GM11168 (cell line): Measurements from ENCODE around the gene ACO2.
"Not testable (repeated sequence)": the region's sequence is repeated elsewhere in the genome, so short reads cannot be mapped to it uniquely, and the experiment has no call there.

Experiments
- in situ Hi-C: fragments of 300-500 bp; cut with MboI; formaldehyde crosslinking; loops from one replicate; pipeline ENCODE4 v1.12.0; 2022; ENCODE audit warnings: low sequenced_read_pairs; ENCODE audit not compliant: unreplicated experiment

The ACO2 gene

DNA sequence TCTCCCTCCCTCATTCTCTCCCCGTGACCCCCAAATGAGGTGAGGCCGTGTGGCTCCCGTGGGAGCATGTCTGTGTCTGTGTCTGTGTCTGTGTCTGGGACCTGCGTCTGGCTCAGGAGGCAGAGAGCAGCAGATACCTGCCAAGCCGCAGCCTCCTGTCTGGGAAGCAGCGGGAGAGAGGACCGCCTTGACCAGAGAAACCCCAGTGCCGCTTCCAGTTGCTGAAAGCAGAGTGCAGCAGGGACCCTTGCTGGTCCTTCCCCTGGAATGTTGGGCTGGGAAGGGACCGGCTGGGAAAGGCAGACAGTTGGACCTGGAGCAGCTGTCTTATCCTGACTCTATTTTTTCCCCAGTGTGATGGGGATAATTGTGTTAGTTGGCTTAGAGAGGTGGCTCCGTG lies 92.4 kb downstream of the ACO2 start:
- in situ Hi-C loops = no loop called here

DNA sequence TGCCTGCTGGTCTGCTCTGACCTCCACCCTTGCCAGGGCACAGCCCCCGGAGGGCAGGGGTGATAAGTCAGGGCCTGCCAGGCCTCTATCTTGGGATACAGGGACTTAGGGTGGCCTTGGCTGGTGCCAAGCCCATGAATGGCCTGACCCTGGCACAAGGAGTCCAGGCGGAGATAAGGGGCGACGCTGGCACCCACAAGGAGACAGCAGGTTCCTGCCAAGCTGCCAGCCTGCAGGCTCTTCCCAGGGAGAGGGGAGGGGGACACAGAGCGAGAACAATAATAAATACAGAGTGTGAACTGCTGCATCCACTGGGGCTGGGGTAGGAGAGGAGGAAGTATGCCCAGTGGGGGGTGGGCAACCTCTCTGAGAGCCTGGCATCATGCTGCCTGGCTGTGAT lies 92.9 kb downstream of the ACO2 start:
- in situ Hi-C loops = no loop called here

DNA sequence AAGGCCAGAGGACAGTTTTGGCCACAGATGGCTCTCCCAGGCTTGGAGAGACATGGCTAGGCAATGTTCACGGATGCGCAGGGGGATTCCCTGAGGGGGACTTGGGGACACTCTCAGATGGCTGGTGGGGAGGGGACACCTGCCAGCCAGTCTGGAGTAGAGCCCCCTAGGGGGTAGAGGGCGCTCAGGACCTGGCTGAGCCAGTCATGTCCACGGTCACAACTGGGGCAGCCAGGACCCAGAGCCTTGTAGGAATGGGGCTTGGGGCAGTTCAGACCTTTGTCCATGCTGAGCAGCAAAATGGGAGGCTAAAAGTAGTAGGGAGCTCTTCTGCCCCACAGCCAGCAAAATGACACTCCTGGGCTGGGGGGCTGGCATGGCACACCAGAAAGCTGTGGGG lies 93.5 kb downstream of the ACO2 start:
- in situ Hi-C loops = no loop called here

DNA sequence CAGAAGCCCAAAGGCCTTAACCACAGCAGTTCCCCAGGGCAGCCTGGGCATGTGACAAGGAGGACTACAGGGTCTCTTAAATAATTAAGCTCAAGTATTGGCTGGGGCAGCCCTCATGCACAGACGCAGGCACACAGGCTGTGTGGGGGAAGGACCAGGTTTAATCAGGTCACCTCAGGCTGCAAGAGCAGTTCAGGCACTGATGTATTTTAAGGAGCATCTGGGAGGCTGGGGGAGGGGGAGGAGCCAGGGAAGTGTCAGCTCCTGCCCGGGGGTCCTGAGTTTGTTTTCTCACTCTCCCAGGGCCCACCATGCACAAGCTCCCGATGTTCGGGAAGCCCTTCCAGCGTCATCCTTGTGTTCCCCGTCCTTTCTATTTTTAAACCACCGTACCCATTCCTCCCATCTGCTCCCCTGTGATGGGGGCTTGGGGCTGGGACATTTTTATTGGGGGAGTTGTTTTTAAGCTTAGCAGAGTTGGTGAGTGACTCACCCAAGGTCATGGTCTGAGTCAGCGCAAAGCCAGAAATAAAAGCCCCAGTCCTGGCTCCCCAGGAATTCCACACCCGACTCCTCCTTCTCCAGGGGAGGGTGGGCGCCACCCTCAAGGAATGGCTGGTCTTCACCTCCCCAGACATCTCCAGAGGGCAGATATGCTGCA lies 94.3 kb downstream of the ACO2 start:
- in situ Hi-C loops = no loop called here

DNA sequence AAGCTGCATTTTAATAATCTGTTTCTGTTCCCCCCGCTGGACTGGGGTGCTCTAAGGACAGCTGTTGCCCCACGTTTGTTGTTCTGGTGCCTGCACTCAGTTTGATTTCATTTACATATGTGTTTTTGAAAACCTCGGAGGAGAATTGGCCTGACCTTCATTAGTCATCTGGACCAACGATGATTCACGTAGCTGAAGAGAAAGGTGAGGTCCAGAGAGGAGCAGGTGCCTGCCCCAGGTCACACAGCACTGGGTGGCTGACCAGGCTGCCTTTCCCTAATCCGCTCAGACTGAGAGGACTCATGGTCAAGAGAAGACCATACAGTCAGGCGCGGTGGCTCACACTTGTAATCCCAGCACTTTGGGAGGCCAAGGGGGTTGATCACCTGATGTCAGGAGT lies 95.6 kb downstream of the ACO2 start:
- in situ Hi-C loops = no loop called here

DNA sequence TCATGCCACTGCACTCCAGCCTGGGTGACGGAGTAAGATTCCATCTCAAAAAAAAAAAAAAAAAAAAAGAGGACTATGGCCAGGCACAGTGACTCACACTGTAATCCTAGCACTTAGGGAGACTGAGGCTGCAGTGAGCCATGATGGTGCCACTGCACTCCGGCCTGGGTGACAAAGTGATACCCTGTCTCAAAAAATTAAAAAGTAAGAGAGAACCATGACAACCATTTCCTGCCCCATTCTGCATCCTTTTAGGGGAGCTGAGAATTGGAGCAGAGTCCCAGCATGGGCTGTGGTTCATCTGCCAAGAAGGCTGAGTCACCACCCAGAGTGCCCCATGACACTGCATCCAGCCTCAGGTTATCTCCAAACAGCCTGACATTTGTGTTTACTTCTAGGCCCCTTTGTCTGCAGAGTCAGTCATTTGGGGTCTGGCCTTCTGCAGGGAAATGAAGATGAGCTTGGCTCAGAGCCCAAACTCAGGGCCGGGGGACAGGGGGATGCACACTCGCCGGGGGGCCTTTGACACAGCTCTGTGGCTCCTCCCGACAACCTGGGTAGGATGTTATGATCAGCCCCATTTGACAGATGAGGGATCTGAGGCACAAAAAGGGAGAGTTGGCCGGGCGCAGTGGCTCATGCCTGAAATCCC lies 96.6 kb downstream of the ACO2 start:
- in situ Hi-C loops = no loop called here

DNA sequence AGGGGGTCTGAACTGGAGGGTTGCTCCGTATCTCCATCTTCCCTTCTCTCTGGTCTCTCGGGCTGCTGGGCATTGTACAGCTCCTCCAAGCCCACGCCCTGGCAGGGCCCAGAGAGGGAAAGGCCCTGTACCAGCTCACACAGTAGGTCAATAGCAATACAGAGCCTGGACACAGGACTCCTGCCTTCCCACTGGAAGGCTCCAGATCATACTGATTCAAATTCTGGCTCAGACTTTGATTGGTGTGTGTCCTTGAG lies 98.5 kb downstream of the ACO2 start:
- in situ Hi-C loops = no loop called here

DNA sequence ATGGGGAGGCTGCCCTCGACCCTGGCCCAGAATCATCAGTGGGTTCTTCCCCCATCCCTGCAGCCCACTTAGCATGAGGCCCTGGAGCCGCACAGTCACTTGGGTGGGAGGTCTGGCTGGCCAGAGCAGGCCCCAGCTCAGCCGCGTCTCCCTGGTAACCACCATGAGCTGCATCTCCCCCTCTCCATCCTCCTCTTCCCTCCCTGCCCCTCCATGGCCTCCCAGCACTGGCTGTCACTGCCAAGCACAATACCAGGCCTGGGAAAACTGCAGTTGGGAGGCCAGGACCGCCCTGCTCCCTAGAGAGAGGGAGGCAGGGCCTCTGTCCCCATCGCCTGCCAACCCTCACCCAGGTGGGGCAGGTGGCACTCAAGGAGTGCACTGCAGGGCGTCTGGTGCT lies 99.9 kb downstream of the ACO2 start:
- in situ Hi-C loops = no loop called here

DNA sequence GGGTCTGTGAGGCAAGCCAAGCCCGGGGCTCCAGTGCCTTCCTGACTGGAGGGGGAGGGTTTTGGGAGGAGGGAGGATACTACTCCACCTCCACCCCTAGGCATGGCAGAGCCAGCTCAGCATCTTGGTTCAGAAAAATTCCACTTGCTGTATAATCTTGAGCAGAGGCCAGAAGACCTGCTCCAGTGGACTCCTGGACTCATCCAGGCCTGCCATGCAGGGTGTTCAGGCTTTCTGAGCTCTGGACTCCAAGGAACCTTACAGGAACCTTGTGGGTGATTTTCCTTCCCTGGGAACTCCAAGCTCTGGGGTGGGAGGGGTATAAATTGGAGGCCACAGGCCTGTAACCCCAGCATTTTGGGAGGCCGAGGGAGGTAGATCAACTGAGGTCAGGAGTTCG lies 101.3 kb downstream of the ACO2 start:
- in situ Hi-C loops = no loop called here

DNA sequence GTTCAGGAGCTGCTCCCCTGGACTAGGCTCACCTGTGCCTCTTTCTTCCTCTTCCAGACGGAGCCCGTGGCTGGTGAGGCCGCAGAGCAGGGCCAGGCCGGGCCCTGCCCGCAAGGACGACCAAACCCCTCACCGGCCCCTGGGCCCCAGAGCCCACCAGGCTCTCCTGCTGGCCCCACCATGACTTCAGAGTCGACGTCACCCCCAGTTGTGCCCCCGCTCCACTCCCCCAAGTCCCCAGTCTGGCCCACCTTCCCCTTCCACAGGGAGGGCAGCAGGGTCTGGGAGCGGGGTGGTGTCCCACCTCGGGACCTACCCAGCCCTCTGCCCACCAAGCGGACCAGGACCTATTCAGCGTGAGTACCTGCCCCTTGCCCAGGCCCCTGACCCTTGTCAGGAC lies 102.9 kb downstream of the ACO2 start:
- in situ Hi-C loops = no loop called here

DNA sequence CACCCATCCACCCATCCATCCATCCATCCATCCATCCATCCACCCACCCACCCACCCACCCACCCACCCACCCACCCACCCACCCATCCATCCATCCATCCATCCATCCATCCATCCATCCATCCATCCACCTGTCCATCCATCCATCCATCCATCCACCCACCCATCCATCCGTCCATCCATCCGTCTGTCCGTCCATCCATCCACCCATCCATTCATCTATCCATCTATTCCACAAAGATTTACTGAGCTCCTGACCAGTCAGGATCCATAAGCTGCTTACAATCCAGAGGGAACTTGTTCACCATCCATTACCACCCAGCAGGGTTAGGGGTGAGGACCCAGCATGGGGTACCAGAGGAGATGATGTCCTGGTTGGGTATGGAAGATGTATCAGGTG lies 103.4 kb downstream of the ACO2 start:
- in situ Hi-C loops = not testable (repeated sequence)

DNA sequence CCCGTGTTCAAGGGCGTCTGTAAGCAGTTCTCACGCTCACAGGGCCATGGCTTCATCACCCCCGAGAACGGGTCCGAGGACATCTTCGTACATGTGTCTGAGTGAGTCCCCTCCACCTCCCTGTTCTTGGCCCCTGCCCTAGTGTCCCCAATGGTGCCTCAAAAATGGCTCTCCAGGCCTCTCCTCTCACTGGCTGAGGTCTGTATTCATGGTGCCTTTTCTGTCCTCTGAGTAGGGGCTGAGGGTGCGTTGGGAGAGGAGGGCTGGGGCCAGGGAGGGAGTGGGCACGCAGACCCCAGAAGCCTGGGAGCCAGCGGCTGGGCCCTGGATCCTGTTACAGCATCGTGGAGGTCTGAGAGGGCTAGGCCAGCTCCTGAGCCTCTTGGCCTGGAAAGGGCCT lies 104.8 kb downstream of the ACO2 start:
- in situ Hi-C loops = no loop called here

DNA sequence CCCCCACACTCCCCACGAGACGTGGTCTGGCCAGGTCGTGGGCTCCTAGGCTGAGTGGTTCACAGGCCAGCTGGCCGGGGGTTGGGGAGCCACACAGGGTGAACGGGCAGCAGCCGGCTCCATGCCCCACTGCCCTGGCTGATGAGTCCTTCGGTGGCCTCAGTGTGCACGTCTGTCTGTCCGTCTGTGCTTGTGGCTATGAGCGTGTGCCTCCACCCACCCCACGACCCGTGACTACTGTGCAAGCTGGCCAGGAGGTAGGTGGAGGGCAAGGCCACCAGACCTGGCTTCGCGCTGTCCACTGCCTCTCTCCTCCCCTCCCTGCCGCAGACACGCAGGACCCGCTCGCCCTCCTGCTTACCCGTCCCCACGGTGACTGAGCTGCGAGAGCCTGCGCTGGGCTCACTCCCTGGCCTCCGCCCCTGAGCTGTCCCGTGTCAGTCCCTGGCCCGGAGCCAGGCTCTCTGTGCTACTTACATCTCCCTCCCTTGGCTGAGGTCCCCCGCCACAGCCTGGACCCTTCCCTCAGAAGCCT lies 106.0 kb downstream of the ACO2 start:
- in situ Hi-C loops = no loop called here

DNA sequence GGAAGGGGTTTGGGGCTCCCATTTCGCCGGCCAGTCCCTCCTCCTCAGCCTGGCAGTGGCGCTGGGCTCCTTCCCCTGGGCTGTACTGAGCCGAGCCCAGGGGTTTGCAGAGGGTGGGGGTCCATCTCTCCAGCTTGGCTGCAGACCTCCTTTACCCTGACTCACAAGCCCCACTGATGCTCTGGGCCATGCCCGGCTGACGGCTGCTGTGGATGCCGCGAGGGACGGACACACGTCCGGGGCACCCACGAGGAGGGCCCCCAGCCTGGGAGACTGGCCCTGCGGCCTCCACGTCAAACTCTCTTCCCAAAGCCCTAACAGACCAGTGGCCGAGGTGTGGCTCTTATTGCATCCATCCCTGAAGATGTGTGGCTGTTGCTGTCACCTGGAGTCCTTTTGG lies 106.6 kb downstream of the ACO2 start:
- in situ Hi-C loops = no loop called here

DNA sequence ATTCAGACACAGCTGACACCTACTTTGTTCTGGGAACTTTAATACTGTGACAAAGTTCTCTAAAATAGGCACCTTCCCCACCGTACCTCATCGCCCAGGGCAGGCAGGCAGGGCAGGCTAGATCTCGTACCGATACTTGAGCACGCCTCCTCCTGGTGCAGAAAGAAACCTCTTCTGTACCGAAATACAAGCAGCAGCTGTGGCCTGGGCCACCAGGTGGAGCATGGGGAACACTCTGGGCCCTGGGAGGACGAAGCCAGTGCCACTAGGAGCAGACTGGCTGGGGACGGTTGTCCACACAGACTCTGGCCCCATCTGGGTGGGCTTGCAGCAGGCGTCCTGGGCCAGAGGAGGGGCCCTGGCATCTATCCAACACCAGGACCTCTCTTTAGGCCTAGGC lies 108.0 kb downstream of the ACO2 start:
- in situ Hi-C loops = no loop called here

DNA sequence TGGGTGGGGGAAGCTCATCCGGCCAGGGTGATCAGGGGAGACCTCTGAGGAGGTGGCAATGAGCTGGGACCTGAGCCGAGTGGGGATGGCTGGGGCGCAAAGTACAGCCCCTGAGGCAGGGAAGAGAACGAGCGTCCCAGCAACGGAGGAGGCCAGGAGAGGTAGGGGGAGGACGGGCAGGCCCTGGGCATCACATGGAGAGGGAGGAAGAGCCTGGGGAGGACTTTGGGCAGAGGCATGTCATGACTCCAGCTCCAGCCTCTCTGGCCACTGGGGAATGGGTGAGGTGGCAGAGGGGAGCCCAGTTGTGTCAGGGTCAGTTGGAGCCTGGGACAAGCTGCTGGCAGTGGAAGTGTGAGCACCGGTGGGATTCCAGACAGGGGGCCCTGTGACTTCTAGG lies 109.2 kb downstream of the ACO2 start:
- in situ Hi-C loops = no loop called here
